GM12801 (cell line): Measurements from ENCODE around the gene CFAP47.

Experiments
- TF ChIP-seq, protein P1 (sequence below): IDR thresholded peaks from one replicate; pipeline ENCODE4 v1.5.1; 2011; ENCODE audit warnings: control low read depth; ENCODE audit not compliant: insufficient read length; ENCODE audit errors: extremely low read depth

CFAP47 gene

DNA sequence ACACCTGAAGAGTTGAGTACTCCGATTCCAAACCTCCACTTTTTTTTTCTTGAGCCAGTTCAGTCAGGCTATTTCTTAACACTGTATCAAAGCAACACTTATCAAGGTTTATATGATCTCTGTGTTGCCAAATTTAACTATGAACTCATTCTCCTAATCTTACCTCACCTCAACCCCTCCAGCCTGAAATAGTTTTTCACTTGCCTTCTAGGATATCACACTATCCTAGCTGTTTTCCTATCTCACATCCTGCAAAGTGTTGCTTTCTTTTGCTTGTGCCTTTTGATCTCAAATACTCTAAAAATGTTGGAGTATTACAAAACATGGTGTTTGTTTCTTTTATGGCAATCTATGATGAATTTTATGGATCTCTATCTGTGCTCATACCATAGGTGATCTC, 415.0 kb downstream of the CFAP47 start:
- TF ChIP-seq, protein P1, sequence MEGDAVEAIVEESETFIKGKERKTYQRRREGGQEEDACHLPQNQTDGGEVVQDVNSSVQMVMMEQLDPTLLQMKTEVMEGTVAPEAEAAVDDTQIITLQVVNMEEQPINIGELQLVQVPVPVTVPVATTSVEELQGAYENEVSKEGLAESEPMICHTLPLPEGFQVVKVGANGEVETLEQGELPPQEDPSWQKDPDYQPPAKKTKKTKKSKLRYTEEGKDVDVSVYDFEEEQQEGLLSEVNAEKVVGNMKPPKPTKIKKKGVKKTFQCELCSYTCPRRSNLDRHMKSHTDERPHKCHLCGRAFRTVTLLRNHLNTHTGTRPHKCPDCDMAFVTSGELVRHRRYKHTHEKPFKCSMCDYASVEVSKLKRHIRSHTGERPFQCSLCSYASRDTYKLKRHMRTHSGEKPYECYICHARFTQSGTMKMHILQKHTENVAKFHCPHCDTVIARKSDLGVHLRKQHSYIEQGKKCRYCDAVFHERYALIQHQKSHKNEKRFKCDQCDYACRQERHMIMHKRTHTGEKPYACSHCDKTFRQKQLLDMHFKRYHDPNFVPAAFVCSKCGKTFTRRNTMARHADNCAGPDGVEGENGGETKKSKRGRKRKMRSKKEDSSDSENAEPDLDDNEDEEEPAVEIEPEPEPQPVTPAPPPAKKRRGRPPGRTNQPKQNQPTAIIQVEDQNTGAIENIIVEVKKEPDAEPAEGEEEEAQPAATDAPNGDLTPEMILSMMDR: no peak

DNA sequence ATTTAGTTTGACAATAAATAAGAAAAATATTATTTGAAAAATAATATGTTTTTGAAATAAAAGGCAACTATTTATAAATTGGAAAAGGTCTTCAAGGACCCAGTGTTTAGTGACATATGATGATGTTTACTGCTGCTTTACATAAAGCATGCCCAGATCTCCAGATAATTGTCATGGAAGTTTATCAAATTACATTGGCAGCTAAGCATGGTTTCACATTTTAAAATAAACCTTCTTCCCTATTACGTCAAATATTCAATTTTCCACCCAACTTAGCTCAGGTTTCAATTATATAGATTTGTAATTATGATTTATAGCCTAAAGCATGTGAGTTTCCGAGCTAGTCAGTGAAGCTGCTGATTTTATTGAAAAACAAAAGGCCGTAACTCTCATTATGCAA, 417.2 kb downstream of the CFAP47 start:
- TF ChIP-seq, protein P1: no peak

DNA sequence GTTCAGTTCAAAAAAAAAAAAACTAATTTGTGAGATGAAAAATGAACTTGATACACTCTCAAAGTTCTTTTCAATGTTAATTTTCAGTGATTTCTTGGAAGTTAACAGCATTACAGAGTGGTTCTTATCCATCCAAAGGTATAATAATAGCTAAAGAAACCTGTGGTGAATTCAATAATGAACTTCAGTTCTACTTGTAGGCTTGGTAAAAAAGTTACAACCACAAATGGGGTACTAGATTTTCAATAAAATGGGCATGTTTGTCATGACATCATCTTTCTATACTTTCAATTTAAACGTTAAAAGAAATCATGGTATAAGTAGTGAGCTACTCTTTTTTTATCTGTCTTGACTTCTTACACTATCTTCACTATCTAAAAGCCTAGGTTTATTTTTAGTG, 424.8 kb downstream of the CFAP47 start:
- TF ChIP-seq, protein P1: no peak

DNA sequence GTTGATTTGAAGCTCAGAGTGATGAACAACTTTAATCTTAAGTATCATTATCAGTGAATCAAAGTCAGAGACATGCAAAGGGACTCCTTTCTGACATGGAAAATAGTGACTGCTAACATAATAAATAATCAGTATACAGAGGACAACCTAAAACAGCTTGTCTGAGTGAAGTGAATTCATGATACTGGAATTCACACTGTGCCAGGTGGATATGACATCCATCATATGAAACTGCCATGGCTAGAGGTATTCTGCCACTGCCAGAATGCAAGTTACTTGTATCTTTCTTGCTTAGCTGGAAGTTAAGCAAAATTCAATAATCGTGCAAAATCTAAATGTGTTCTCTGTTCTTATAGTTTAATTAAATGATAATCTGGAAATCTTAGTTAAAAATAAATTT, 429.0 kb downstream of the CFAP47 start:
- TF ChIP-seq, protein P1: no peak

DNA sequence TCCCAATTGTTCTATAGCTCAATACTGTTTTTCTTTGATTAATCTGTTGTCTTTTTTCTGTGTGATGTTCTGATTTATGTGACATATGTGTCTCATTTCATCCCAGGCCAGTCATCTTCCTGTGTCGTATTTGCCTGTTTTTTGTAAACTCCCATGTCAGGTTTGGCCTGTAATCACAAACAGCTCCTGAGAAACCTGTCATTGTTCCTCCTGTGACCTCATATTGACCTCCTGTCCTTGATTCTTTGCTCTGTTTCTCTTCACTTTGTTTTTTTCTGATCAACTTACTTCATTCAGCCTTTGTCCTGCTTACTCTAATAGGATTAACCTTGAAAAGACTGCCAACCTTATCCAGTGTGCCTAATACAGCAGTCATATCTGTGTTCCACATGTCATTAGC, 438.3 kb downstream of the CFAP47 start:
- TF ChIP-seq, protein P1: no peak

DNA sequence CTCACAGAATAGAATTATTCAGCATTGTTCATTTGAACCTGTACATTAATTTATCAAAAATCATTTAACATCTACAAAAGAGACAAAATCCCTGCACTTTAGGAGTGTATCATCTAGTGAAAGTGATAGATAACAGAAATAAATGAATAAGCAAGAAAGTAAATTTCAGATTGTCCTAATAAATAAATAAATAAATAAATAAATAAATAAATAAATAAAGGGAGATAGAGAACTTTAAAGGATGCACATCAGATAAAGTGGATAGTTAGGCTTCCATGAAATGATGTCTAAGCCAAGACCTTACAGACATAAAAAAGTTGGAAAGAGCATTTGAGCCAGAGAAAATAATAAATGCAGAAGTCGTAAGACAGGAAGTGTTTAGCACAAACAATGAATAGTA, 444.7 kb downstream of the CFAP47 start:
- TF ChIP-seq, protein P1: no peak

DNA sequence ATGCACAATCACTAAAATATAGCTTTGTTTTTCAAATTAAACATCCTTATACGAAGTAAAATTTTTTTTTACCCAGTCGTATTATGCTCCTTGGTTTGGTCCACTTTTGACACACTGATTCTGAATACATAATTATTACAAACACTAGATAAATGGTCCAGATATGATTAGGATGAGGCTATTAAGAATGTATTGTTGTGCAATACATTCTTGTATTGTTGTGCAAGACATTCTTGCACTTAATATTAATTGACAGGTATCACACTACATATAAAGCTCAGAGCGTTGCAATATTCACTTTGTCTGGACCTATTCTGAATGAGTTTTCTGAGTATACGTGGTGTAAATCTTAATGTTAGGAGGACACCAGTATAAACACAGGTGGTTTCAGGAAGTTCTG, 464.0 kb downstream of the CFAP47 start:
- TF ChIP-seq, protein P1: no peak

DNA sequence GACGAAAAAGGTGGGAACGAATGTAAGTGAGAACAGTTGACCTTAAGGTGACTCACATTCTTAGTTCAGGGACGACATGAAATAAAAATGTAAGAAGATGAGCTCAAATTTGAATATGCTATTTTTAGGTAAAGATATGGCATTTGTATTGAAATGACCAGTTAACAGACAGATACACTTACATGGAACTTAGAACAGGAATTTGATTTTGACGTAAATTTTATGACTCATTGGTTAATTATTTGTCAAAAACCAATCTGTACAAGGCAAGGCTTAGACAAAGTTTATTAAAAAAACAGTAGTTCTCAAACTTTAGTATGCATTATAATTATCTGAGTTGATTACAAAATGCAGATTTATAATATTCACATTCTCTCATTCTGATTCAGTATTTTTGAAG, 469.4 kb downstream of the CFAP47 start:
- TF ChIP-seq, protein P1: no peak
